Measurements from ENCODE around the gene WNT5A. TPM values are rescaled to one million over a fixed set of nuclear protein-coding genes. Genes with fewer than 3 reads are reported as not detected.

The WNT5A gene
- total RNA-seq, 1 experiment from 2014 or later = 1.1 TPM

GRCh38 chr3:55508335-55508734 lies 21.2 kb upstream of the WNT5A start:
- Histone ChIP-seq H3K27ac (ENCODE audit: insufficient read length, low read depth, low read length) (no peak overlapping the region), H3K4ac (ENCODE audit: low read depth, low read length) (no peak overlapping the region), H3K14ac (ENCODE audit: insufficient read depth, low read length) (no peak overlapping the region), H2BK12ac (ENCODE audit: insufficient read length, low read depth, low read length) (no peak overlapping the region), H2BK20ac (ENCODE audit: low read depth, low read length, poor library complexity, severe bottlenecking) (no peak overlapping the region), H3K56ac (ENCODE audit: insufficient read length, low read depth, low read length) (no peak overlapping the region), H4K91ac (ENCODE audit: insufficient read length, low read depth, low read length) (no peak overlapping the region), H3K9ac (ENCODE audit: extremely low read depth, insufficient read length, low read length) (no peak overlapping the region), H4K5ac (ENCODE audit: insufficient read length, low read depth, low read length) (no peak overlapping the region), H3K4me2 (ENCODE audit: insufficient read depth, insufficient read length, low read length) (no peak overlapping the region), H2BK5ac (ENCODE audit: insufficient read length, low read length) (no peak overlapping the region), H2BK15ac (ENCODE audit: low read depth, low read length) (no peak overlapping the region), H3K9me3 (ENCODE audit: control insufficient read depth, low read depth, low read length) (no peaks in the 10 kb centered on the region), H2BK120ac (ENCODE audit: low read depth, low read length, poor library complexity, severe bottlenecking) (no peak overlapping the region), H4K20me1 (ENCODE audit: control insufficient read depth, insufficient read depth, insufficient read length) (no peaks in the 10 kb centered on the region), H3K79me2 (ENCODE audit: insufficient read depth, low read length) (no peaks in the 10 kb centered on the region), H4K8ac (replicated peaks; ENCODE audit: insufficient read length, low read depth, low read length) (no peak overlapping the region), H3K4me1 (ENCODE audit: insufficient read depth, low read length) (peaks cover 7% of the 10 kb centered on the region), H3K79me1 (ENCODE audit: insufficient read depth, low read depth, low read length, poor library complexity, severe bottlenecking) (no peaks in the 10 kb centered on the region), H3K27me3 (ENCODE audit: insufficient read depth, low read length) (no peaks in the 10 kb centered on the region), H3K23ac (ENCODE audit: insufficient read length, low read depth, low read length) (no peak overlapping the region), H3K23me2 (ENCODE audit: insufficient read length, low read depth, low read length, poor library complexity, severe bottlenecking) (no peaks in the 10 kb centered on the region), H3T11ph (ENCODE audit: low read length) (no peak overlapping the region), H3K18ac (ENCODE audit: insufficient read length, low read depth, low read length) (no peak overlapping the region), H2AFZ (ENCODE audit: low read length) (no peak overlapping the region), H2AK5ac (ENCODE audit: insufficient read length, low read length) (no peak overlapping the region)
- no CpG with 5 or more reads among the region's 8 CpGs for WGBS (ENCODE audit: extremely low coverage, insufficient read length, low lambda C conversion rate)
- H3K36me3 Mint-ChIP-seq (ENCODE audit: insufficient read depth in 1 of 3, low read depth in 3 of 3) = no peaks in the 10 kb centered on the region
- TF ChIP-seq CTCF (conservative IDR thresholded peaks at IDR 0.05) = no peak
- H3K27ac Mint-ChIP-seq = no peak overlapping the region
- H3K4me1 Mint-ChIP-seq = peaks cover 26 to 34% of the 10 kb centered on the region in 2 experiments
- H3K27me3 Mint-ChIP-seq (ENCODE audit: low read depth) = peaks cover 2% of the 10 kb centered on the region; the same call in 1 of the 2 replicates
- H3K4me3 Mint-ChIP-seq = no peak overlapping the region
- DNase-seq = no peak
- no peaks in the 10 kb centered on the region for H3K9me3 Mint-ChIP-seq

Measured in H9 (cell line).